ENCODE data around the gene POLD2. TPM values are rescaled to one million over a fixed set of nuclear protein-coding genes. Genes with fewer than 3 reads are reported as not detected.
A peak's percentile ranks its signal among the peaks of the same experiment; 100 is the strongest.

POLD2 gene
- total RNA-seq, 4 donors from 2014 or later = 33.6 to 71.2 (median 55.9) TPM

DNA sequence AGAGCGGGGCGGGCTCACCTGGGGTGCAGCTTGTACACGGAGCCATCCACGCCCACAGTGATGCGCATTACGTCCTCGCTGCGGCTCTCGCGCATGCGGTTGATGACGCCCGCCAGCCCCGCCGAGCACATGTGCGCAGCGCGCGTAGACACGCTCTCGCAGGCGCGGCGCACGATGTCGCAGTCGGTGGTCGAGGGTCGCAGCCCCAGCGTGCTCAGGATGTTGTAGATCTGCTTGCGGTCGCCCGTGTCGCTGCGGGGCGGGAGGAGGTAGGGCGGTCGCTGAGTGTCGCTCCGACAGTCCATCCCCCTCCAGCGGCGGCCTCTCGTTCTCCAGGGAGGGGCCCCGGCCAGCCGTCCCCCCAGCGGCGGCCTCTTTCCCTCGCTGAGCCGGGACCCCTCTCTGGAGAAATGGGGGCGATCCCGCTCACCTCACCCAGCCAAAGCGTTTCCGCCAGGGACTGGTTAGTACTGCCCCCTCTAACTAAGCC lies 22.2 kb upstream of the POLD2 start:
- H3K27ac ChIP-seq (replicated peaks in 1 of 4) = peak overlapping the region in 1 of 4 donors; percentile 20
- no peaks in the 10 kb centered on the region for H3K36me3 ChIP-seq
- TF ChIP-seq POLR2AphosphoS5 (IDR thresholded peaks at IDR 0.05) (peak in 1 of 2 donors; percentile 16), CTCF (IDR thresholded peaks at IDR 0.05) (no peak)
- no peaks in the 10 kb centered on the region for H3K9me3 ChIP-seq
- 4% methylated on average over 23 of the region's 53 CpGs for WGBS
- H3K4me3 ChIP-seq = peak overlapping the region; percentile 54 to 66 (median 57)
- H3K4me1 ChIP-seq = peaks cover 18 to 19% (median 19%) of the 10 kb centered on the region in 4 donors
- intact Hi-C loops (cut with DNase I) = no loop called here
- peaks cover 0 to 22% (median 4%) of the 10 kb centered on the region in 4 donors for H3K27me3 ChIP-seq
- DNase-seq (ENCODE audit: extremely low spot score) = no peak

DNA sequence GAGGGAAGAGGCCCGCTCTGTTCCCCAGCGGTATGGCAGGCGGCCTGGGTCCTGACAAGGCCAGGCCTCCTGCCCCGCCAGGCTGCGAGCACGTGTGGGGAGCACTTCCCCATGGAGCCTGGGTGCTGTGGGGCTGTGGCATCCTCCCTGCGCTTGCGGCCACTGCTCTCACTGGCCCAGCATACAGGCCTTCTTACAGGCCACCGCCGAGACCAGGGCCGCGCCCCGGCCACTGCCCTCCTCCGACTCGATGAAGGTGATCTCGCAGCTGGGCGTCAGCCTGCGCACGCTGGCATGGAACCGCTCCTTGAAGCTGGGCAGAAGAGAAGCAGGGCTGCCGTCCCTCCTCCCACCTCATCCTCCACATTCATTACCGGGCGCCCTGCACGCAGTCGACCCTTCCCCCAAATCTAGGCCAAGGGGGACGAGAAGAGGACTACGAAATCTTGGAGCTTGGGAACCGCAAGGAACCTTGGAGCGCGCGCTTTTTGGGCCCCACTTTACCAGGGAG lies 21.7 kb upstream of the POLD2 start:
- peaks cover 0 to 22% (median 4%) of the 10 kb centered on the region in 4 donors for H3K27me3 ChIP-seq
- no peak for DNase-seq (ENCODE audit: extremely low spot score)
- H3K4me3 ChIP-seq = peak overlapping the region; percentile 54 to 66 (median 57)
- TF ChIP-seq CTCF (IDR thresholded peaks at IDR 0.05) (no peak), POLR2A (IDR thresholded peaks at IDR 0.05; ENCODE audit: low read depth) (no peak), POLR2AphosphoS5 (IDR thresholded peaks at IDR 0.05) (no peak), EP300 (IDR thresholded peaks at IDR 0.05) (no peak)
- no peaks in the 10 kb centered on the region for H3K9me3 ChIP-seq
- no peaks in the 10 kb centered on the region for H3K36me3 ChIP-seq
- intact Hi-C loops (cut with DNase I) = no loop called here
- H3K4me1 ChIP-seq = peaks cover 18 to 19% (median 19%) of the 10 kb centered on the region in 4 donors
- WGBS = 52% methylated on average over 13 of the region's 31 CpGs
- H3K27ac ChIP-seq (replicated peaks in 1 of 4) = no peak overlapping the region

DNA sequence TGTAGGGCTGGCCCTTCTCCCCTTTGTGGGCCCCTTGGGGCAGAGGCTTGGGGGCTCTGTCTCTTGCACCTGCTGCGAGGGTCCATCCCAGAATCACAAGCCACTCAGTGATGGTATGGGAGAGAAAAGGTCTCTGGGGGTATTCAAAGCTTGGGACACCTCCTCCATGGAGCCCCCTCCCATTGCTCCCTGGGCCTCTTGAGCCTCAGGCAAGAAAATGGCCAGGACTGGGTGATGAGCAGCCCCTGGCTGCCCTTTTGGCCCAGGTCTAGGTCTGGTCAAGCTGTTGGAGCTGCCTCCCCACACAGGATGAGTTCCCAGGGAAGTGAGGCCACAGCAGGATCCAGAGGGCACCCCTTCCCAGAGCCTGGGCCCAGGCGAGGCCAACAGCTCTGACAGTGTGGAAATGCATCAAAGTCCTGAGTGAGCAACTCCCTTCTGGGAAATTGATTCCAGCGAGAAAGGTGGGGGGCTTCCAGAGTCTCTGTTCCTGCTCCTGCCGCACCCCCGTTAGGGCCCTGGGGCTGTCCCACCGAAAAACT lies 21.1 kb upstream of the POLD2 start:
- WGBS = 83% methylated on average over 1 of the region's 6 CpGs
- intact Hi-C loops (cut with DNase I) = no loop called here
- TF ChIP-seq EP300 (IDR thresholded peaks at IDR 0.05) (no peak), POLR2AphosphoS5 (IDR thresholded peaks at IDR 0.05) (no peak), CTCF (IDR thresholded peaks at IDR 0.05) (no peak), POLR2A (IDR thresholded peaks at IDR 0.05; ENCODE audit: low read depth) (no peak)

DNA sequence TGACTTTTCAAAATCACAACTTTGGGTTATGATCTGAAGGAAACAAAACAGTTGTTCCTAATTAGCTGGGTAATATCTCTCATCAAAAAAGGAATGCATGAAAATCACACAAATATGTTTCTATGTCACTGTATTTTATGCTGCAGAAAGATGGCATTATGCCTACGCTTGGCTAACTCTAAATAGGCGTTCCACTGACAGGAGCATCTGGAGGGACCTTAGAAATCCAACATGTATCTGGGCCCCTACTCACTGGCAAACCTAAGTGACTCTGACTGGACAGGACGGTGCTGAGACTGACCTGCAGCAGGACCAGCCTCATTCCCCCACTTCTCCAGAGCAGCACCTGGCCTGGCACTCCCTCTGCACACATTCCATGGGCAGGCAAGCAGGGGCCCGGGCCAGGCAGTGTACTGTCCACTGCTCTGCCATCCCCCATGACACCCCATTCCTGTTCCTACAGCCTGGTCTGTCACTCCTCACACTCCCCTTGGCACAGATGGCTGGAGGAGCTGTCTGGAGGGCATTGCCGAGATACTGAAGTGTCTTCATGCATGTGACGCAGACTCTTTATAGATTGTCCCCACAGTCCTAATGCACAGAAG lies 20.4 kb upstream of the POLD2 start:
- intact Hi-C loops (cut with DNase I) = no loop called here
- no peak for DNase-seq (ENCODE audit: extremely low spot score)
- H3K4me3 ChIP-seq = no peak overlapping the region
- no peaks in the 10 kb centered on the region for H3K36me3 ChIP-seq
- TF ChIP-seq POLR2A (IDR thresholded peaks at IDR 0.05; ENCODE audit: low read depth) (no peak), CTCF (IDR thresholded peaks at IDR 0.05) (no peak), EP300 (IDR thresholded peaks at IDR 0.05) (no peak), POLR2AphosphoS5 (IDR thresholded peaks at IDR 0.05) (no peak)
- H3K4me1 ChIP-seq = peaks cover 18 to 19% (median 19%) of the 10 kb centered on the region in 4 donors
- H3K9me3 ChIP-seq = no peaks in the 10 kb centered on the region
- H3K27ac ChIP-seq (replicated peaks in 1 of 4) = no peak overlapping the region
- H3K27me3 ChIP-seq = peaks cover 0 to 22% (median 4%) of the 10 kb centered on the region in 4 donors
- WGBS = 85% methylated on average over 4 of the region's 6 CpGs

More for the DNA sequence above, 21.1 kb upstream of the POLD2 start:
- Histone ChIP-seq H3K4me3 (no peak overlapping the region), H3K27ac (replicated peaks in 1 of 4) (no peak overlapping the region), H3K9me3 (no peaks in the 10 kb centered on the region), H3K4me1 (peaks cover 18 to 19% (median 19%) of the 10 kb centered on the region in 4 donors), H3K27me3 (peaks cover 0 to 22% (median 4%) of the 10 kb centered on the region in 4 donors), H3K36me3 (no peaks in the 10 kb centered on the region)
- no peak for DNase-seq (ENCODE audit: extremely low spot score)
